Hepatocyte (in vitro differentiated cells): ENCODE data around the gene CALHM1. TPM values are rescaled to one million over a fixed set of nuclear protein-coding genes. Genes with fewer than 3 reads are reported as not detected.

Experiments used
- DNase-seq: peaks from one replicate; pipeline ENCODE4 v3.0.0-alpha.2; 2016; ENCODE audit warnings: low spot score
- H2AFZ ChIP-seq: fragments of 200-600 bp; sonication (generic); 2 replicates; pipeline ENCODE4 v1.6.0; 2016; ENCODE audit warnings: antibody characterized with exemption, mild to moderate bottlenecking
- H3K27ac ChIP-seq: fragments of 200-600 bp; sonication (generic); 2 replicates; pipeline ENCODE4 v1.5.1; 2016; ENCODE audit warnings: mild to moderate bottlenecking
- H3K27me3 ChIP-seq: fragments of 200-600 bp; sonication (generic); 2 replicates; pipeline ENCODE4 v1.6.1; 2016
- H3K36me3 ChIP-seq: fragments of 200-600 bp; sonication (generic); replicated peaks from 2 replicates; pipeline ENCODE4 v1.5.1; 2016; ENCODE audit warnings: low read depth; ENCODE audit not compliant: insufficient read depth
- H3K4me1 ChIP-seq: fragments of 200-600 bp; sonication (generic); 2 replicates; pipeline ENCODE4 v1.5.1; 2016; ENCODE audit warnings: mild to moderate bottlenecking, moderate library complexity; ENCODE audit not compliant: insufficient read depth
- H3K4me2 ChIP-seq: fragments of 200-600 bp; sonication (generic); 2 replicates; pipeline ENCODE4 v1.6.0; 2016
- H3K4me3 ChIP-seq: fragments of 200-600 bp; sonication (generic); 2 replicates; pipeline ENCODE4 v1.5.1; 2016; ENCODE audit warnings: mild to moderate bottlenecking
- H3K79me2 ChIP-seq: fragments of 200-600 bp; sonication (generic); 2 replicates; pipeline ENCODE4 v1.6.0; 2017; ENCODE audit warnings: mild to moderate bottlenecking
- H3K9me2 ChIP-seq: fragments of 200-600 bp; sonication (generic); replicated peaks from 2 replicates; pipeline ENCODE4 v1.6.0; 2017; ENCODE audit warnings: mild to moderate bottlenecking; ENCODE audit not compliant: insufficient read depth
- H3K9me3 ChIP-seq: fragments of 200-600 bp; sonication (generic); 2 replicates; pipeline ENCODE4 v1.5.1; 2016; ENCODE audit warnings: low read depth, mild to moderate bottlenecking
- H4K20me1 ChIP-seq: fragments of 200-600 bp; sonication (generic); 2 replicates; pipeline ENCODE4 v1.6.0; 2016; ENCODE audit warnings: mild to moderate bottlenecking; ENCODE audit not compliant: insufficient read depth, poor library complexity, severe bottlenecking
- CTCF ChIP-seq: fragments of 200-600 bp; sonication (generic); IDR thresholded peaks from 2 replicates; pipeline ENCODE4 v1.5.1; 2016; ENCODE audit warnings: antibody characterized with exemption, mild to moderate bottlenecking; ENCODE audit not compliant: poor library complexity
- EZH2 ChIP-seq: fragments of 200-600 bp; sonication (generic); IDR thresholded peaks from 2 replicates; pipeline ENCODE4 v1.6.1; 2016; ENCODE audit warnings: antibody characterized with exemption, mild to moderate bottlenecking, borderline replicate concordance
- EZH2phosphoT487 ChIP-seq: fragments of 200-600 bp; sonication (generic); IDR thresholded peaks from one replicate; pipeline ENCODE4 v1.6.1; 2018; ENCODE audit warnings: antibody characterized with exemption, mild to moderate bottlenecking, low read depth, moderate library complexity; ENCODE audit not compliant: unreplicated experiment, severe bottlenecking
- WGBS: methylation state at CpG from one replicate; pipeline ENCODE4 v1.1.6; 2016; ENCODE audit warnings: low lambda C conversion rate; ENCODE audit errors: missing lambda C conversion rate; 5-methylcytosine and 5-hydroxymethylcytosine counted together
- polyA plus RNA-seq: library from polyadenylated mRNA; unstranded; fragments of >200 nt; fragmentation: Nextera tagmentation; extraction: Ambion mirVana; gene quantifications from 2 replicates; pipeline ENCODE4 v1.2.1, GENCODE V29; 2016
- total RNA-seq: library from RNA; depleted of rRNA; stranded (reverse); fragments of >200 nt; gene quantifications from 2 replicates; pipeline ENCODE4 v1.2.3, GENCODE V29; 2014

The CALHM1 gene
- total and polyA plus RNA-seq, 2 experiments from 2014 or later: 0.11 TPM; not detected in 1

DNA sequence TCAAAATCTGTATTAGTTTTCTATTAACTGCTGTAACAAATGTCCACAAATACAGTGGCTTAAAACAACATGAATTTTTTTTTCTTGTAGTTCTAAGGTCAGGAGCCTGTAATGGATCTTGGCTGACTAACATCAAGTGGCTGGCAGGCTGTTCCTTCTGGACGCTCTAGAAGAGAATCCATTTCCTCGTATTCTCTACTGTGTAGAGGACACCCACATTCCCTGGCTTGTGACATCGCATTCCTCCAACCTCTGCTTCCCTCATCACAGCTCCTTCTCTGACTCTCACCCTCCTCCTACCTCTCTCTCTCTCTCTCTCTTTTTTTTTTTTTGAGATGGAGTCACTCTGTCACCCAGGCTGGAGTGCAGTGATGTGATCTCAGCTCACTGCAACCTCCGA, 4.8 kb upstream of the CALHM1 start:
- Histone ChIP-seq H3K79me2 (no peaks in the 10 kb centered on the region), H3K4me1 (no peaks in the 10 kb centered on the region), H4K20me1 (no peaks in the 10 kb centered on the region), H3K27ac (no peak overlapping the region), H2AFZ (no peak overlapping the region), H3K9me2 (no peaks in the 10 kb centered on the region), H3K4me3 (no peak overlapping the region), H3K9me3 (no peaks in the 10 kb centered on the region), H3K27me3 (no peaks in the 10 kb centered on the region), H3K4me2 (no peak overlapping the region), H3K36me3 (no peaks in the 10 kb centered on the region)
- DNase-seq: no peak
- TF ChIP-seq EZH2phosphoT487: no peak
- no peak for TF ChIP-seq EZH2
- 80% methylated on average over 4 of the region's 4 CpGs for WGBS

DNA sequence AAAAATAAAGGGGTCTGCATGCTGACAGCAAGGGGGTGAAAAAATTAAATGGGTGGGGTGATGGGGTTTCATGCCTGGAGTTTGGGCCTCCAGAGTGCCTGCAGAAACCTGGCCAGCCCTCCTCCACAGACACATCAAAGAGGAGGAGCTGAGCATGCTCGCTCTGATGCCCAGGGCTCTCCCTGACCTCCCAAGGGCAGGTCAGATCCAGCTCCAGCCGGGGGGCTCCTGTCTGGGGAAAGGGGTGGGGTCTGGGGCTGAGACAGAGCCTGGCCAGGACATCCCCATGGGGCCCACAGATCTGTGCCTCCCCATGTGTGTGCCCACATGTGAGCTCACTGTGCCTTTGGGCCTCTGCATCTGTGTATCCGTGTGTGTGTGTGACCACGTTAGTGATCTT, 915 bp upstream of the CALHM1 start:
- no peak for DNase-seq
- Histone ChIP-seq H3K27me3 (no peaks in the 10 kb centered on the region), H3K27ac (no peak overlapping the region), H2AFZ (no peak overlapping the region), H4K20me1 (no peaks in the 10 kb centered on the region), H3K4me2 (no peak overlapping the region), H3K36me3 (no peaks in the 10 kb centered on the region), H3K9me2 (no peaks in the 10 kb centered on the region), H3K4me1 (no peaks in the 10 kb centered on the region), H3K9me3 (no peaks in the 10 kb centered on the region), H3K4me3 (no peak overlapping the region), H3K79me2 (no peaks in the 10 kb centered on the region)
- no peak for TF ChIP-seq EZH2phosphoT487
- no peak for TF ChIP-seq CTCF
- no peak for TF ChIP-seq EZH2
- WGBS: 65% methylated on average over 4 of the region's 4 CpGs

DNA sequence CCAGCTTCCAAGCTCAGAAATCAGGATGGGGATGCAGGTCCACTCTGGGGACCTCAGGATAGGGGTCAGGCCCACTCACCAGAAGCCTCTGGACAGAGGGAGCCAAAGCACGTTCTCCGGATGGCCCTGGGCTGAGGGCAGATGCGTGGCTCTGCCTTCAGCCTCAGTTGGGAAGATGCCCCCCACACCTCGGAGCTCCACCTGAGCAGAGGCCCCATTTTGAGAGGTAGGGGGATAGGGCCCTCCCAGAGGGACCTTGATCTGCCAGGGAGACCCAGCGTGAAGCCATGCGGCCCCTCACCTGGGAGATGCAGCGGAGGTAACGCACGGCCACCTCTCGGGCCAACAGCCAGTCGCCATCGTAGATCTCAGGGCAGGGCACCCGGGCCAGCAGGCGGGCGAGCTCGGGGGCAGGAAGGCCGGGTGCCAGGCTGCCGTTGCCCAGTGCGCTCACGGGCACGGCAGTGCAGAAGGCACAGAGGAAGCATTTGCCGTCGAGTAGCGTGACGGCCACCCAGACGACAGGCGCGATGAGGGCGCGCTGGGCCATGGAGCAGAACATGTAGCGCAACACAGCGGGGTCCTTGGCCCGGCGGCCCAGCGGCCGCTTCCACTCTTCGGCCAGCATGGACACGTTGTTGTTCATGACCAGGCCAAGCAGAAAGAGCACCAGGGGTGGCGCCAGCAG, 660 bp downstream of the CALHM1 start:
- no peaks in the 10 kb centered on the region for H4K20me1 ChIP-seq
- 95% methylated on average over 39 of the region's 39 CpGs for whole genome bisulfite sequencing
- no peaks in the 10 kb centered on the region for H3K9me3 ChIP-seq
- H3K27me3 ChIP-seq: no peaks in the 10 kb centered on the region
- H3K36me3 ChIP-seq: no peaks in the 10 kb centered on the region
- no peaks in the 10 kb centered on the region for H3K4me1 ChIP-seq
- H3K9me2 ChIP-seq: no peaks in the 10 kb centered on the region
- no peak overlapping the region for H3K27ac ChIP-seq
- H3K4me3 ChIP-seq: no peak overlapping the region
- TF ChIP-seq EZH2phosphoT487 (no peak), CTCF (no peak), EZH2 (no peak)
- DNase-seq: no peak
- no peaks in the 10 kb centered on the region for H3K79me2 ChIP-seq
- H2AFZ ChIP-seq: no peak overlapping the region
- no peak overlapping the region for H3K4me2 ChIP-seq

GRCh38 chr10:103457176-103457712, 1.5 kb downstream of the CALHM1 start:
- H3K27ac ChIP-seq: no peak overlapping the region
- H3K9me3 ChIP-seq: no peaks in the 10 kb centered on the region
- no peak overlapping the region for H3K4me2 ChIP-seq
- TF ChIP-seq CTCF: no peak
- TF ChIP-seq EZH2phosphoT487: no peak
- TF ChIP-seq EZH2: no peak
- H3K27me3 ChIP-seq: no peaks in the 10 kb centered on the region
- H3K4me1 ChIP-seq: no peaks in the 10 kb centered on the region
- no peaks in the 10 kb centered on the region for H3K9me2 ChIP-seq
- H4K20me1 ChIP-seq: no peaks in the 10 kb centered on the region
- H2AFZ ChIP-seq: no peak overlapping the region
- no peak for DNase-seq
- no peaks in the 10 kb centered on the region for H3K36me3 ChIP-seq
- 82% methylated on average over 8 of the region's 8 CpGs for WGBS
- H3K79me2 ChIP-seq: no peaks in the 10 kb centered on the region
- H3K4me3 ChIP-seq: no peak overlapping the region
